ENCODE measurements around the gene TTC28. TPM values are rescaled to one million over a fixed set of nuclear protein-coding genes. Genes with fewer than 3 reads are reported as not detected.

Gene TTC28
- total RNA-seq, 1 donor from 2014 or later: 46.2 TPM

GRCh38 chr22:28013611-28014010 lies 666.0 kb downstream of the TTC28 start:
- no peak overlapping the region for H3K4me3 Mint-ChIP-seq
- DNase-seq (ENCODE audit: low spot score): no peak
- peaks cover 4% of the 10 kb centered on the region for H3K36me3 Mint-ChIP-seq
- peak overlapping the region; percentile 71 for H3K27ac ChIP-seq
- H3K4me1 Mint-ChIP-seq: peaks cover 65% of the 10 kb centered on the region
- H3K27me3 ChIP-seq: no peaks in the 10 kb centered on the region
- H3K9ac ChIP-seq: no peak overlapping the region
- no peak overlapping the region for H2AFZ ChIP-seq (replicated peaks)
- no peak for TF ChIP-seq EZH2 (IDR thresholded peaks at IDR 0.05)
- TF ChIP-seq CTCF (IDR thresholded peaks at IDR 0.05): no peak
- no peak overlapping the region for H3K27ac Mint-ChIP-seq
- H3K9me3 Mint-ChIP-seq: no peaks in the 10 kb centered on the region
- peak overlapping the region; percentile 65 for H3K4me2 ChIP-seq
- peaks cover 22% of the 10 kb centered on the region for H3F3A ChIP-seq (ENCODE audit: low read depth)
- peaks cover 7% of the 10 kb centered on the region for H4K20me1 ChIP-seq (ENCODE audit: low read depth)
- no peak overlapping the region for H3K4me3 ChIP-seq
- peaks cover 40% of the 10 kb centered on the region for H3K4me1 ChIP-seq
- no peaks in the 10 kb centered on the region for H3K36me3 ChIP-seq
- H3K79me2 ChIP-seq (ENCODE audit: low read depth): no peaks in the 10 kb centered on the region
- H3K27me3 Mint-ChIP-seq (ENCODE audit: insufficient read depth, low read depth): peaks cover 25% of the 10 kb centered on the region
- no peaks in the 10 kb centered on the region for H3K9me3 ChIP-seq (ENCODE audit: low read depth)

- no peaks in the 10 kb centered on the region for H3K36me3 ChIP-seq
- Mint-ChIP-seq H3K36me3 (peaks cover 4% of the 10 kb centered on the region), H3K27ac (peak overlapping the region; percentile 82), H3K27me3 (ENCODE audit: insufficient read depth, low read depth) (peaks cover 26% of the 10 kb centered on the region), H3K4me1 (peaks cover 61% of the 10 kb centered on the region), H3K9me3 (no peaks in the 10 kb centered on the region), H3K4me3 (no peak overlapping the region)
- H3K4me3 ChIP-seq: no peak overlapping the region
- peaks cover 7% of the 10 kb centered on the region for H4K20me1 ChIP-seq (ENCODE audit: low read depth)
- no peak overlapping the region for H2AFZ ChIP-seq (replicated peaks)
- no peak for TF ChIP-seq EZH2 (IDR thresholded peaks at IDR 0.05)
- no peak for TF ChIP-seq EZH2phosphoT487 (IDR thresholded peaks at IDR 0.05)
- TF ChIP-seq CTCF (IDR thresholded peaks at IDR 0.05): no peak
- H3K9ac ChIP-seq: no peak overlapping the region
- DNase-seq (ENCODE audit: low spot score): no peak
- no peaks in the 10 kb centered on the region for H3K9me3 ChIP-seq (ENCODE audit: low read depth)
- H3K4me2 ChIP-seq: peak overlapping the region; percentile 65
- peaks cover 22% of the 10 kb centered on the region for H3F3A ChIP-seq (ENCODE audit: low read depth)
- no peaks in the 10 kb centered on the region for H3K79me2 ChIP-seq (ENCODE audit: low read depth)
- H3K27ac ChIP-seq: peak overlapping the region; percentile 20
- H3K4me1 ChIP-seq: peaks cover 40% of the 10 kb centered on the region
- no peaks in the 10 kb centered on the region for H3K27me3 ChIP-seq
These were observed 666.7 kb downstream of the TTC28 start for GRCh38 chr22:28012832-28013460.

DNA sequence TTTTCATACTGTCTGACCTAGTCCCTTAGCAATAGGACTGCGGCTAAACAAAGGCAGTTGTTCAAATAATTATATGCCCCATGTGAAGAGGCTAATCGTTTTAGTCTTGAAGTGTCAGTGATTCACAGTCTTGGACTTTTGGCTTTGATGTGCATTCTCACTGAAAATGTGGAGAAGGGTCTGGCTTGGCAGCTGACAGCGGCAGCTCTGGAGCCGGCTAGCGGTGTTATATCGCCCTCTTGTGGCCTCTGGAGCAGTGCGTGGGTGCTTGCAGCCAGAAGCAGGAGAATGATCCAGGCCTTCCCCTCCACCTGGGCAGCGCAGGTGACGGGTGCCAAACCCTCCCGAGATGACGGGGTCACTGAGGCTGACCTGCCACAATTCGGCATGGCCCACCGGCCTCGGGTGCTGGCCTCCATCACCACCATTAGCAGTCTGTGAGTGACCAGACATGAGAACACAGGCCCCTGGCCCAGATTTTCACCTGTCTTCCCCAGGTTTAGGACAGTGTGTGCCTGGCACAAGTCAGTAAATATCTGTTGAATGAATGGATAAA lies 670.3 kb downstream of the TTC28 start:
- H3K4me2 ChIP-seq: no peak overlapping the region
- DNase-seq (ENCODE audit: low spot score): peak; percentile 87
- H3K9ac ChIP-seq: no peak overlapping the region
- TF ChIP-seq EZH2 (IDR thresholded peaks at IDR 0.05): no peak
- peak; percentile 96 for TF ChIP-seq CTCF (IDR thresholded peaks at IDR 0.05)
- no peak for TF ChIP-seq EZH2phosphoT487 (IDR thresholded peaks at IDR 0.05)
- peaks cover 29% of the 10 kb centered on the region for H3K4me1 Mint-ChIP-seq
- H3K27ac ChIP-seq: no peak overlapping the region
- H3K4me3 Mint-ChIP-seq: no peak overlapping the region
- no peak overlapping the region for H2AFZ ChIP-seq (replicated peaks)
- no peak overlapping the region for H3K27ac Mint-ChIP-seq
- no peaks in the 10 kb centered on the region for H3K27me3 ChIP-seq
- no peaks in the 10 kb centered on the region for H3K9me3 ChIP-seq (ENCODE audit: low read depth)
- no peaks in the 10 kb centered on the region for H3K36me3 ChIP-seq
- peaks cover 10% of the 10 kb centered on the region for H3K27me3 Mint-ChIP-seq (ENCODE audit: insufficient read depth, low read depth)
- no peaks in the 10 kb centered on the region for H3K79me2 ChIP-seq (ENCODE audit: low read depth)
- H3K36me3 Mint-ChIP-seq: peaks cover 8% of the 10 kb centered on the region
- no peaks in the 10 kb centered on the region for H3K9me3 Mint-ChIP-seq
- no peaks in the 10 kb centered on the region for H4K20me1 ChIP-seq (ENCODE audit: low read depth)
- peaks cover 8% of the 10 kb centered on the region for H3F3A ChIP-seq (ENCODE audit: low read depth)
- peaks cover 17% of the 10 kb centered on the region for H3K4me1 ChIP-seq
- no peak overlapping the region for H3K4me3 ChIP-seq
